ENCODE results near the gene EHF.

The EHF gene

DNA sequence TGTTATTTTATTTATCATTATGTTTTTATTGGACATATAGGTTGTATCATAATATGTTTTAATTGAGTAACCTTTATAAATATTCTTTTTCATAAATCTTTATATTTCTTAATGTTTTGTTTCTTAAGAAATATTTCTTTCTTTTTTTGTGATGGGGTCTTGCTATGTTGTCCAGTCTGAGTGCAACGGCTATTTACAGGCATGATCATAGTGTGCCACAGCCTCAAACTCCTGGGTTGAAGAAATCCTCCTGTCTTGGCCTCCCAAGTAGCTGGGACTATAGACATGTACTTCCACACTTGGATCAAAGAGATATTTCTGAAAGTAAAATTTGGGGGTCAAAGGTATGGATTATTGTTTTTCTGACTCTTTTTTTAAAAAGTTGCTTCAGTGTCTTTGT is 53.1 kb downstream of the EHF start:
- no peak for TF ChIP-seq CTCF (IDR thresholded peaks at IDR 0.05; ENCODE audit: borderline replicate concordance, insufficient read depth, low read depth, low read length)
- no peak overlapping the region for H3K4me3 ChIP-seq (ENCODE audit: low read depth, low read length)

DNA sequence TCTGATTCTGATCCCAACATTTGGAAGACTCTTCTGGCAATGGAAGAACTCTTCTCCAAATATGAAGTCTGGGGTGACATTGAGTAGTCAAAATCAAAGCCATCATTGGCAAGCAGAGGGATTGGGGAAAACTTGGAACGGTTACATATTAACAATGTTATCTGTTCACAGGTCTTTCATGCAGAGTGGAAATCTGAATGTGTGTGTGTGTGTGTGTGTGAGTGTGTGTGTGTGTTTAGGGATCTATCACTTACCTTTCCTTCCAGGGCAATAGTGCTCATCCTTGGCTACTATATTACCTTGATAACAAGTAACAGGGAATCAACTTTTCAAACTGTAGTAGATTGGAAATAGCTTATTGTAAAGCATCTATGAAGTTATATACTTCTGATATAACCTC is 55.3 kb downstream of the EHF start:
- no peak overlapping the region for H3K4me3 ChIP-seq (ENCODE audit: low read depth, low read length)
- TF ChIP-seq CTCF (IDR thresholded peaks at IDR 0.05; ENCODE audit: borderline replicate concordance, insufficient read depth, low read depth, low read length), result no peak

DNA sequence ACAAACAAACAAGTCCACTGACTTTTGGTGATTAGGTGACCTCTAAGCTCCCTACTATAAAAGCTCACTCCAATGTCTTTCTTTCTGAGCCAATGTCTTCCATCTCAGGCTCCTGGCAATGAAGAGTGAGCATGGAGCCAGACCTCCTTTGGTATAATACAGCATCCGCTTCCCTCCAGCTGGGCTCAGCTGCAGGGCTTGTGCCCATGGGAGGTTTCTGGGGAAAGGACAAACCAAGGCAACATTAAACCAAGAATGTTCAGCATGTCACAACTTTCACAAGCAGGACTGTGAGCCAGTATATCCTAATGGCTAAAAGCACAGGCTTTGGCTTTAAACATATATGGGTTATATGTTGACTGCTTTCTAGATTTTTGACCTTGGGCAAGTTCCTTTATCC is 58.8 kb downstream of the EHF start:
- no peak overlapping the region for H3K4me3 ChIP-seq (ENCODE audit: low read depth, low read length)
- TF ChIP-seq CTCF (IDR thresholded peaks at IDR 0.05; ENCODE audit: borderline replicate concordance, insufficient read depth, low read depth, low read length), result no peak

DNA sequence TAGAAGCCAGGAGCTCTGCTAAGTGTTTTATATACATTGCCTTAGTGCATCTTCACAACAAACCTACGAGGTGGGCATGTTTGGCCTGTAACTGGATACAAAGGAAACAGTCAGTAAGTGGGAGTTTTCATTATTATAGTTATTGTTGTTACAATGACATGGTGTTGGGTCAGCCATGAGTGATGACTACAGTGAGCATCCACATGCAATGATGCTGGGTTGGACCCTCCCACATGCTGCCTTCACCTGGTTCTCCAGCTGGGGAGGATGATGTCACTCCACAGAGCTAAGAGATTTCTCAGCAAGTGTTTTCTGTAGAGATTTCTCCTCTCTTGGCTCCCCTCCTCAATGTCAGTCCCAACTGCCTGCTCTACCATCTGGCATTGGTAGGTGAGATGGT is 59.3 kb downstream of the EHF start:
- H3K4me3 ChIP-seq (ENCODE audit: low read depth, low read length), result no peak overlapping the region
- no peak for TF ChIP-seq CTCF (IDR thresholded peaks at IDR 0.05; ENCODE audit: borderline replicate concordance, insufficient read depth, low read depth, low read length)

- no peak overlapping the region for H3K4me3 ChIP-seq (ENCODE audit: low read depth, low read length)
- TF ChIP-seq CTCF (IDR thresholded peaks at IDR 0.05; ENCODE audit: borderline replicate concordance, insufficient read depth, low read depth, low read length), result no peak
Measured at GRCh38 chr11:34680918-34681586, 60.2 kb downstream of the EHF start.

DNA sequence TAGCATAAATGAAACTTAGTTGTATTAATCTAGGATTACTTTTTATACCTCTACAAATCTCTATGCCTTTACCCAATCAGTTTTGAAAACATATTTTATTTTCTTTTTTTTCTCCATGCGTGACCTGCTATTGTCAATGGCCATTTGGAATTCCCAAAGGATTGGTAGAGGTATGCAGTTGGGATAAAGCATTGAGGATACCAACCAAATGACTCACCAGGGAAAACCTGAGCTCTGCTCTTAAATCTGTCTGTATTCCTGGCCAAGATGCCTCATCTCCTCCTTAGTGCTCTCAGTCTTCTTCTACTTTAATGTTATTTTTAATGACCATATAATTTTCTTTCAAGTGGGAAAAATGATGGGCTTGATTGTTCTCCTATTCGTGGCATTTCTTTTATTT is 61.9 kb downstream of the EHF start:
- TF ChIP-seq CTCF (IDR thresholded peaks at IDR 0.05; ENCODE audit: borderline replicate concordance, insufficient read depth, low read depth, low read length), result no peak
- no peak overlapping the region for H3K4me3 ChIP-seq (ENCODE audit: low read depth, low read length)

- H3K4me3 ChIP-seq (ENCODE audit: low read depth, low read length), result no peak overlapping the region
- TF ChIP-seq CTCF (IDR thresholded peaks at IDR 0.05; ENCODE audit: borderline replicate concordance, insufficient read depth, low read depth, low read length), result no peak
Measured at GRCh38 chr11:34683396-34683795, 62.5 kb downstream of the EHF start.

Measured in GM12875 (cell line).